GM21423 (cell line): ENCODE data around the gene OR10H5.
"Not testable (repeated sequence)": the region's sequence is repeated elsewhere in the genome, so short reads cannot be mapped to it uniquely, and the experiment has no call there.

Experiments used
- ATAC-seq: cut with Tn5 transposase; IDR thresholded peaks from one replicate; pipeline ENCODE4 v1.9.1; 2021; ENCODE audit warnings: mild to moderate bottlenecking, moderate library complexity; ENCODE audit not compliant: unreplicated experiment

The OR10H5 gene

DNA sequence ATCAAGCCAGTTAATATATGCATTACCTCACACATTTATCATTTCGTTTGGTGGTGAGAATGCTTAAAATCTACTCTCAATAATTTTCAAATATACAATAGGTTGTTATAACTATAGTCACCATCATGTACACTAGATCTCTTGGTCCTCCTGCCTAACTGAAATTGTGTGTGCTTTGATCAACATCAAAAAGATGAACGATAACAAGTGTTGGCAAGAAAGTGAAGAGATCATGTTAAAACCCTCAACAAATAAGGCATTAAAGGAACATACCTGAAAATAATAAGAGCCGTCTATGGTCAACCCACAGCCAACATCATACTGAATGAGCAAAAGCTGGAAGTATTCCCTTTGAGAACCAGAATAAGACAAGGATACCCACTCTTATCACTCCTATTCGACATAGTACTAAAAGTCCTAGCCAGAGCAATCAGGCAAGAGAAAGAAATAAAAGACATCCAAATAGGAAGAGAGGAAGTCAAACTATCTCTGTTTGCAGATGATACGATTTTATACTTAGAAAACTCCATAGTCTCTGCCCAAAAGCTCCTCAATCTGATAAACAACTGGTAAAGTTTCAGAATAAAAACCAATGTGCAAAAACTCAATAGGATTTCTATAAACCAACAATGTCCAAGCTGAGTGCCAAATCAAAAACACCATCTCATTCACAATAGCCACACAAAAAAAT is 55.9 kb downstream of the OR10H5 start:
- ATAC-seq = no peak

DNA sequence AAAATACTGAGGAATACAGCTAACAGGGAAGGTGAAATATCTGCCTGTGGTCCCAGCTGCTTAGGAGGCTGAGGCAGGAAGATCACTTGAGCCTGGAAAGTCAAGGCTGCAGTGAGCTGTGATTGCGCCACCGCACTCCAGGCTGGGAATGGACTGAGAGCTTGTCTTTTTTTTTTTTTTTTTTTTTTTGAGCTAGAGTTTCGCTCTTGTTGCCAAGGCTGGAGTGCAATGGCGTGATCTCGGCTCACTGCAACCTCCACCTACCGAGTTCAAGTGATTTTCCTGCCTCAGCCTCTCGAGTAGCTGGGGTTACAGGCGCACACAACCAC is 56.4 kb downstream of the OR10H5 start:
- not testable (repeated sequence) for ATAC-seq

- no peak for ATAC-seq
These were observed 59.5 kb downstream of the OR10H5 start for GRCh38 chr19:15846923-15847322.

DNA sequence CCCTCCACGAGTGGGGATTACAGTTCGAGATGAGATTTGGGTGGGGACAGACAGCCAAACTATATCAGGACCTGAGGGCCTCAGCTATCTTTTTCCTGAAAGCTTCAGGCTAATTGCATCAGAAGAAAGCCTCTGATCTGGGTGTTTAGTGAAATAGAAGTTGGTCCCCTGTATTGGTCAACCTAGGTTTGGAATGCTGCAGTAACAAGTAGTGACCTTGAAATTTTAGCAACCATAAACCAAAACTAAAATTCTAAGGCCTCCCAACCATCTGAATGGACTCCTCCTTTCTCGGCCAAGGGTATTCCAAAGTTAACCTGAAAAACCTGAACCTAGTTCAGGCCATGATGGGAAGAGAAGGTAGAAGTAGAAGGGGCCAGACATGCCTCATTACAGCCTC is 62.9 kb downstream of the OR10H5 start:
- ATAC-seq = no peak
